DMS153 treated with DMSO at 0.1 percent for 48 hours (cell line): ENCODE measurements around the gene CD2BP2.
A peak's percentile ranks its signal among the peaks of the same experiment; 100 is the strongest.
"Not testable (repeated sequence)": the region's sequence is repeated elsewhere in the genome, so short reads cannot be mapped to it uniquely, and the experiment has no call there.

Experiments
- DNase-seq: peaks from one replicate; lab custom pipeline; 2025; ENCODE audit not compliant: unreplicated experiment; lab: John Stamatoyannopoulos, UW

CD2BP2 gene

GRCh38 chr16:30355144-30355953 lies at the start of gene CD2BP2:
TSS of gene CD2BP2 (minus strand) at chr16:30355308. CDS start at chr16:30354681, 627 bp downstream.
- peak; percentile 96 for DNase-seq

GRCh38 chr16:30401768-30402425 lies 46.8 kb upstream of the CD2BP2 start:
- no peak for DNase-seq

- DNase-seq = no peak
Measured at GRCh38 chr16:30399435-30400186, 44.5 kb upstream of the CD2BP2 start.

- no peak for DNase-seq
Measured at GRCh38 chr16:30398661-30399434, 43.7 kb upstream of the CD2BP2 start.

- no peak for DNase-seq
Measured at GRCh38 chr16:30397776-30398660, 42.9 kb upstream of the CD2BP2 start.

- no peak for DNase-seq
Measured at GRCh38 chr16:30397056-30397455, 41.9 kb upstream of the CD2BP2 start.

GRCh38 chr16:30396627-30397026 lies 41.5 kb upstream of the CD2BP2 start:
- DNase-seq = not testable (repeated sequence)

GRCh38 chr16:30395992-30396585 lies 41.0 kb upstream of the CD2BP2 start:
- DNase-seq = no peak

- DNase-seq = peak; percentile 77
Measured at GRCh38 chr16:30395155-30395991, 40.3 kb upstream of the CD2BP2 start, which contains the start of gene ZNF48. TSS of gene ZNF48 (plus strand) at chr16:30395420. CDS start at chr16:30395795, 375 bp downstream.

- no peak for DNase-seq
Measured at GRCh38 chr16:30394592-30395154, 39.6 kb upstream of the CD2BP2 start.

- DNase-seq = no peak
Measured at GRCh38 chr16:30383521-30383920, 28.4 kb upstream of the CD2BP2 start.

GRCh38 chr16:30382111-30382881 lies 27.2 kb upstream of the CD2BP2 start, which contains the start of gene SEPTIN1:
TSS of gene SEPTIN1 (minus strand) at chr16:30382561. CDS start at chr16:30382542, 19 bp downstream.
- no peak for DNase-seq

GRCh38 chr16:30381291-30382041 lies 26.4 kb upstream of the CD2BP2 start:
- no peak for DNase-seq

- no peak for DNase-seq
Measured at GRCh38 chr16:30380803-30381208, 25.7 kb upstream of the CD2BP2 start.

- no peak for DNase-seq
Measured at GRCh38 chr16:30380072-30380802, 25.1 kb upstream of the CD2BP2 start.
